HK-2 (cell line): ENCODE measurements around the gene ZNF687.
"Not testable (repeated sequence)": the region's sequence is repeated elsewhere in the genome, so short reads cannot be mapped to it uniquely, and the experiment has no call there.

ENCODE experiments used
- DNase-seq: peaks from one replicate; pipeline ENCODE4 v3.0.0-alpha.2; 2018; ENCODE audit not compliant: unreplicated experiment

The ZNF687 gene

GRCh38 chr1:151281969-151282882 is at the start of gene ZNF687:
Gene ZNF687, plus strand, starts transcription at chr1:151282299. Its CDS starts 3,993 bp downstream, at chr1:151286292.
- DNase-seq = peak; percentile 100

GRCh38 chr1:151235235-151235634 is 46.9 kb upstream of the ZNF687 start:
- DNase-seq = no peak

GRCh38 chr1:151237678-151238466 is 44.2 kb upstream of the ZNF687 start:
- no peak for DNase-seq

GRCh38 chr1:151238467-151238739 is 43.7 kb upstream of the ZNF687 start:
- no peak for DNase-seq

GRCh38 chr1:151242442-151242841 is 39.7 kb upstream of the ZNF687 start:
- no peak for DNase-seq

- DNase-seq = no peak
Measured at GRCh38 chr1:151243683-151244216, 38.3 kb upstream of the ZNF687 start.

- DNase-seq = no peak
Measured at GRCh38 chr1:151246786-151247185, 35.3 kb upstream of the ZNF687 start.

- DNase-seq = peak; percentile 48
Measured at GRCh38 chr1:151251656-151252470, 30.2 kb upstream of the ZNF687 start.

GRCh38 chr1:151254217-151255213 is 27.6 kb upstream of the ZNF687 start, which contains the start of gene PSMD4:
Gene PSMD4, plus strand, starts transcription at chr1:151254734. Its CDS starts 49 bp downstream, at chr1:151254783.
- peak; percentile 96 for DNase-seq

GRCh38 chr1:151255381-151255780 is 26.7 kb upstream of the ZNF687 start:
- no peak for DNase-seq

GRCh38 chr1:151259351-151259750 is 22.7 kb upstream of the ZNF687 start:
- DNase-seq = no peak

- DNase-seq = no peak
Measured at GRCh38 chr1:151265446-151266236, 16.5 kb upstream of the ZNF687 start.

GRCh38 chr1:151266315-151266714 is 15.8 kb upstream of the ZNF687 start:
- DNase-seq = no peak

GRCh38 chr1:151266821-151267220 is 15.3 kb upstream of the ZNF687 start:
- no peak for DNase-seq

GRCh38 chr1:151267760-151268159 is 14.3 kb upstream of the ZNF687 start:
- no peak for DNase-seq

- no peak for DNase-seq
Measured at GRCh38 chr1:151273924-151274466, 8.1 kb upstream of the ZNF687 start.

- not testable (repeated sequence) for DNase-seq
Measured at GRCh38 chr1:151275341-151275740, 6.8 kb upstream of the ZNF687 start.

- no peak for DNase-seq
Measured at GRCh38 chr1:151277249-151277648, 4.8 kb upstream of the ZNF687 start.

GRCh38 chr1:151281225-151281968 is 702 bp upstream of the ZNF687 start:
- DNase-seq = peak; percentile 97
